ENCODE measurements around the gene GCN1. TPM values are rescaled to one million over a fixed set of nuclear protein-coding genes. Genes with fewer than 3 reads are reported as not detected.

The GCN1 gene
- total and polyA plus RNA-seq, 10 of the 15 experiments (the other 5 are each of a cell fraction or from before 2014, with no cell fraction given): 10.8 to 150 (median 58.3) TPM

DNA sequence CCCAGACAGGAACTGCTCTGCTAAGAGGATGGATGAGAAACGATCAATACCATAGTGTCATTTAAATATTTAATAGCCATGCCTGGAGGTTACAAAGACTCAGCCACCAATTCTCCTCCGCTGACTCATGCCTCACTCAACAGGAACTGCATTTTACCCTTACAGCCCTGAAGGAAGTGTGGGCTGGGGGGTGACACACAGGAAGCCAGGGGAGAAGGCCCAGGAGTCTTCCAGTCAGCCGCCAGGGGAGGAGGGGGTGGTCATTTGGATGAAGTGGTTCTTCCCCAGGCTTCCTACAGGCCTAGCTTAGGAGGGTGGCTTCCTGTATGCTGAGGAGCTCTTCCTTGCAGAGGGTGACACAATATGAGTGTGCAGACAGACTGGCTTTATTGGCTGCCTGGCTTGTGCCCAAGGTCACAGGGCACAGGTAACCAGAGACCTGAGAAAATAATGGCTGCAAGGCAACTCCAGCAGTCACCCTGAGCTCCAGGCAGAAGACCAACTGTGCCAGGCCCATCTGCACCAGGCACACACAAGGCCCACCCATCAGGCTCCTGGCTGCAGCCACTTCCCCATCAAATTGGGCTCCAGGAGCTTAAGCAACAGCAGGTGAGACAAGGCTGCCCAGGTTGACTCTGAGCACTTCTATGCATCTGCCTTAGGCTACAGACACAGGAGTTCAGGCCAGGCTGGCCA lies 36.9 kb upstream of the GCN1 start (continued):
- TF ChIP-seq, protein P1, sequence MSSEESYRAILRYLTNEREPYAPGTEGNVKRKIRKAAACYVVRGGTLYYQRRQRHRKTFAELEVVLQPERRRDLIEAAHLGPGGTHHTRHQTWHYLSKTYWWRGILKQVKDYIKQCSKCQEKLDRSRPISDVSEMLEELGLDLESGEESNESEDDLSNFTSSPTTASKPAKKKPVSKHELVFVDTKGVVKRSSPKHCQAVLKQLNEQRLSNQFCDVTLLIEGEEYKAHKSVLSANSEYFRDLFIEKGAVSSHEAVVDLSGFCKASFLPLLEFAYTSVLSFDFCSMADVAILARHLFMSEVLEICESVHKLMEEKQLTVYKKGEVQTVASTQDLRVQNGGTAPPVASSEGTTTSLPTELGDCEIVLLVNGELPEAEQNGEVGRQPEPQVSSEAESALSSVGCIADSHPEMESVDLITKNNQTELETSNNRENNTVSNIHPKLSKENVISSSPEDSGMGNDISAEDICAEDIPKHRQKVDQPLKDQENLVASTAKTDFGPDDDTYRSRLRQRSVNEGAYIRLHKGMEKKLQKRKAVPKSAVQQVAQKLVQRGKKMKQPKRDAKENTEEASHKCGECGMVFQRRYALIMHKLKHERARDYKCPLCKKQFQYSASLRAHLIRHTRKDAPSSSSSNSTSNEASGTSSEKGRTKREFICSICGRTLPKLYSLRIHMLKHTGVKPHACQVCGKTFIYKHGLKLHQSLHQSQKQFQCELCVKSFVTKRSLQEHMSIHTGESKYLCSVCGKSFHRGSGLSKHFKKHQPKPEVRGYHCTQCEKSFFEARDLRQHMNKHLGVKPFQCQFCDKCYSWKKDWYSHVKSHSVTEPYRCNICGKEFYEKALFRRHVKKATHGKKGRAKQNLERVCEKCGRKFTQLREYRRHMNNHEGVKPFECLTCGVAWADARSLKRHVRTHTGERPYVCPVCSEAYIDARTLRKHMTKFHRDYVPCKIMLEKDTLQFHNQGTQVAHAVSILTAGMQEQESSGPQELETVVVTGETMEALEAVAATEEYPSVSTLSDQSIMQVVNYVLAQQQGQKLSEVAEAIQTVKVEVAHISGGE (CRISPR knock-in tag; IDR thresholded peaks at IDR 0.05): no peak
- no peak for TF ChIP-seq BACH1 (IDR thresholded peaks at IDR 0.05; ENCODE audit: borderline replicate concordance)

DNA sequence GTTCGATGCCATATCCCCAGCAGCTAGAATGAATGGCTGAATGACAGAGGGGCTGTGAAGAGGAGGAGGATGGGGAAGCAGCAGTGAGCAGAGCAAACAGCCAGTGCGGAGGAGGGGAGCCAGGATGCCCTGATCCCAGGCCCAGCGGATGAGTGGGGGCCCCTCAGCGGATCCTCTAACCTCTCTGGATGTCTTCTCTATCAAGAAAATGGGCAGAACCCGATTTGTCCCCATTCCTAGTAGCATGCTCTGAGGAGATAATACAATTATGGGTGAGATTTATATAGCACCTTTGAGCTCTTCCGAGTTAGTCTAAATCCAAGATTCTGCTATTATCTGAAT lies 36.4 kb upstream of the GCN1 start:
- Histone ChIP-seq H3K9ac (ENCODE audit: control insufficient read depth, insufficient read depth, low read length) (no peak overlapping the region), H3K27ac (ENCODE audit: control insufficient read depth, insufficient read depth) (no peak overlapping the region), H2AFZ (ENCODE audit: control insufficient read depth, low read depth, low read length) (no peak overlapping the region), H3K4me2 (ENCODE audit: control insufficient read depth, insufficient read depth) (no peak overlapping the region), H4K20me1 (ENCODE audit: control insufficient read depth, insufficient read depth) (no peaks in the 10 kb centered on the region), H3K79me2 (ENCODE audit: control insufficient read depth, insufficient read depth, low read length) (no peaks in the 10 kb centered on the region), H3K9me3 (replicated peaks; ENCODE audit: control insufficient read depth, insufficient read depth, low read length) (no peaks in the 10 kb centered on the region), H3K27me3 (replicated peaks in 1 of 2; ENCODE audit: control insufficient read depth in 2 of 2, insufficient read depth in 2 of 2, low read length in 1 of 2) (no peaks in the 10 kb centered on the region), H3K4me3 (no peak overlapping the region), H3K4me1 (ENCODE audit: control insufficient read depth, insufficient read depth, low read length) (peaks cover 18% of the 10 kb centered on the region), H3K36me3 (ENCODE audit: control insufficient read depth in 2 of 2, insufficient read depth in 2 of 2, low read length in 1 of 2) (no peaks in the 10 kb centered on the region)
- ATAC-seq: no peak
- RAD21 ChIA-PET (ENCODE audit: unreplicated experiment): interaction anchor here (1.5 to 7.5 kb wide), 3 partner anchors 32 to 61 kb away, joined by 4 to 170 read pairs (median 10); partner anchors contain the start of genes PXN, RNU4-1 and RNU4-2
- 80% methylated on average over 6 of the region's 6 CpGs for WGBS (ENCODE audit: insufficient coverage, insufficient replicate concordance, low lambda C conversion rate, missing lambda C conversion rate)
- SMC1A ChIA-PET (ENCODE audit: uncharacterized antibody, unreplicated experiment): interaction anchor here (0.6 to 8.5 kb wide), 7 partner anchors 9 to 60 kb away, joined by 3 to 152 read pairs (median 4); partner anchors contain the start of genes PXN and RNU4-2
- CTCF ChIA-PET: interaction anchor here (0.6 to 9.3 kb wide), 8 partner anchors 8 to 76 kb away, joined by 3 to 287 read pairs (median 5); partner anchors contain the start of genes PXN and RPLP0
- intact Hi-C loops (cut with micrococcal nuclease; ENCODE audit: unreplicated experiment) (no loop called here), in situ Hi-C loops (cut with MboI) (no loop called here)
- BruUV-seq (replicated peaks): no TSS peak
- POLR2A ChIA-PET: interaction anchor here (0.6 to 2.4 kb wide), 6 partner anchors 8 to 101 kb away, joined by 3 to 7 read pairs (median 4); partner anchors contain the start of genes RNU4-1 and RNU4-2
- no peak for DNase-seq (ENCODE audit: low read depth, low spot score)
- no peak for FAIRE-seq
- TF ChIP-seq, protein P2, sequence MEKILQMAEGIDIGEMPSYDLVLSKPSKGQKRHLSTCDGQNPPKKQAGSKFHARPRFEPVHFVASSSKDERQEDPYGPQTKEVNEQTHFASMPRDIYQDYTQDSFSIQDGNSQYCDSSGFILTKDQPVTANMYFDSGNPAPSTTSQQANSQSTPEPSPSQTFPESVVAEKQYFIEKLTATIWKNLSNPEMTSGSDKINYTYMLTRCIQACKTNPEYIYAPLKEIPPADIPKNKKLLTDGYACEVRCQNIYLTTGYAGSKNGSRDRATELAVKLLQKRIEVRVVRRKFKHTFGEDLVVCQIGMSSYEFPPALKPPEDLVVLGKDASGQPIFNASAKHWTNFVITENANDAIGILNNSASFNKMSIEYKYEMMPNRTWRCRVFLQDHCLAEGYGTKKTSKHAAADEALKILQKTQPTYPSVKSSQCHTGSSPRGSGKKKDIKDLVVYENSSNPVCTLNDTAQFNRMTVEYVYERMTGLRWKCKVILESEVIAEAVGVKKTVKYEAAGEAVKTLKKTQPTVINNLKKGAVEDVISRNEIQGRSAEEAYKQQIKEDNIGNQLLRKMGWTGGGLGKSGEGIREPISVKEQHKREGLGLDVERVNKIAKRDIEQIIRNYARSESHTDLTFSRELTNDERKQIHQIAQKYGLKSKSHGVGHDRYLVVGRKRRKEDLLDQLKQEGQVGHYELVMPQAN (conservative IDR thresholded peaks at IDR 0.05): no peak
- no peak for TF ChIP-seq CEBPB (IDR thresholded peaks at IDR 0.05; ENCODE audit: borderline replicate concordance in 1 of 2, low read depth in 2 of 2, low read length in 2 of 2)
- TF ChIP-seq, protein P3, sequence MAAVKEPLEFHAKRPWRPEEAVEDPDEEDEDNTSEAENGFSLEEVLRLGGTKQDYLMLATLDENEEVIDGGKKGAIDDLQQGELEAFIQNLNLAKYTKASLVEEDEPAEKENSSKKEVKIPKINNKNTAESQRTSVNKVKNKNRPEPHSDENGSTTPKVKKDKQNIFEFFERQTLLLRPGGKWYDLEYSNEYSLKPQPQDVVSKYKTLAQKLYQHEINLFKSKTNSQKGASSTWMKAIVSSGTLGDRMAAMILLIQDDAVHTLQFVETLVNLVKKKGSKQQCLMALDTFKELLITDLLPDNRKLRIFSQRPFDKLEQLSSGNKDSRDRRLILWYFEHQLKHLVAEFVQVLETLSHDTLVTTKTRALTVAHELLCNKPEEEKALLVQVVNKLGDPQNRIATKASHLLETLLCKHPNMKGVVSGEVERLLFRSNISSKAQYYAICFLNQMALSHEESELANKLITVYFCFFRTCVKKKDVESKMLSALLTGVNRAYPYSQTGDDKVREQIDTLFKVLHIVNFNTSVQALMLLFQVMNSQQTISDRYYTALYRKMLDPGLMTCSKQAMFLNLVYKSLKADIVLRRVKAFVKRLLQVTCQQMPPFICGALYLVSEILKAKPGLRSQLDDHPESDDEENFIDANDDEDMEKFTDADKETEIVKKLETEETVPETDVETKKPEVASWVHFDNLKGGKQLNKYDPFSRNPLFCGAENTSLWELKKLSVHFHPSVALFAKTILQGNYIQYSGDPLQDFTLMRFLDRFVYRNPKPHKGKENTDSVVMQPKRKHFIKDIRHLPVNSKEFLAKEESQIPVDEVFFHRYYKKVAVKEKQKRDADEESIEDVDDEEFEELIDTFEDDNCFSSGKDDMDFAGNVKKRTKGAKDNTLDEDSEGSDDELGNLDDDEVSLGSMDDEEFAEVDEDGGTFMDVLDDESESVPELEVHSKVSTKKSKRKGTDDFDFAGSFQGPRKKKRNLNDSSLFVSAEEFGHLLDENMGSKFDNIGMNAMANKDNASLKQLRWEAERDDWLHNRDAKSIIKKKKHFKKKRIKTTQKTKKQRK (IDR thresholded peaks at IDR 0.05; ENCODE audit: low read depth, low read length): no peak
- TF ChIP-seq RCOR1 (conservative IDR thresholded peaks at IDR 0.05; ENCODE audit: low read depth, low read length): no peak
- TF ChIP-seq STAT1 (conservative IDR thresholded peaks at IDR 0.05): no peak
- no peak for TF ChIP-seq ZNF622 (IDR thresholded peaks at IDR 0.05)
- no peak for TF ChIP-seq NFYB (IDR thresholded peaks at IDR 0.05; ENCODE audit: insufficient read depth, low read depth, low read length)
- no peak for TF ChIP-seq TCF7 (IDR thresholded peaks at IDR 0.05; ENCODE audit: borderline replicate concordance)
- TF ChIP-seq IRF4 (IDR thresholded peaks at IDR 0.05; ENCODE audit: low read depth, low read length): no peak
